DND-41 (cell line): ENCODE results near the gene ABCC3.

ENCODE experiments used
- ATAC-seq: fragments of 200-7000 bp; cut with Tn5 transposase; 3 replicates; pipeline ENCODE4 v1.9.1; 2021; ENCODE audit warnings: low read depth; ENCODE audit not compliant: insufficient read depth
- DNase-seq: peaks from one replicate; pipeline ENCODE4 v3.0.0-alpha.2; 2020
- H2AFZ ChIP-seq: 2 replicates; pipeline ENCODE4 v1.6.0; 2012; ENCODE audit warnings: low read depth, low read length
- H3K27ac ChIP-seq: 2 replicates; pipeline ENCODE4 v1.5.1; 2012; ENCODE audit warnings: low read length, inconsistent platforms
- H3K27me3 ChIP-seq: fragments of 200-600 bp; sonication (generic); 2 replicates; pipeline ENCODE4 v1.6.0; 2012; ENCODE audit warnings: low read length, mild to moderate bottlenecking, inconsistent platforms; ENCODE audit not compliant: insufficient read depth, poor library complexity
- H3K36me3 ChIP-seq: 2 replicates; pipeline ENCODE4 v1.5.1; 2012; ENCODE audit warnings: low read length, inconsistent platforms; ENCODE audit not compliant: insufficient read depth
- H3K4me1 ChIP-seq: 2 replicates; pipeline ENCODE4 v1.5.1; 2012; ENCODE audit warnings: mild to moderate bottlenecking, low read length; ENCODE audit not compliant: insufficient read depth
- H3K4me2 ChIP-seq: 2 replicates; pipeline ENCODE4 v1.6.0; 2012; ENCODE audit warnings: mild to moderate bottlenecking, moderate library complexity, low read length, inconsistent platforms; ENCODE audit not compliant: insufficient read depth
- H3K4me3 ChIP-seq, 2 experiments: fragments of 200-600 bp in 1 of 2; shearing (Covaris generic) in 1 of 2; 2 replicates each; pipeline ENCODE4 v1.5.1; 2012 to 2016; ENCODE audit warnings: inconsistent platforms in 2 of 2, low read length in 2 of 2, mild to moderate bottlenecking in 2 of 2, low read depth in 1 of 2, moderate library complexity in 1 of 2
- H3K79me2 ChIP-seq: 2 replicates; pipeline ENCODE4 v1.6.0; 2012; ENCODE audit warnings: low read length, inconsistent platforms; ENCODE audit not compliant: insufficient read depth
- H3K9ac ChIP-seq: 2 replicates; pipeline ENCODE4 v1.6.0; 2012; ENCODE audit warnings: low read depth, mild to moderate bottlenecking, inconsistent platforms, low read length, moderate library complexity
- H3K9me3 ChIP-seq: 2 replicates; pipeline ENCODE4 v1.5.1; 2012; ENCODE audit warnings: low read length, moderate library complexity, mild to moderate bottlenecking, inconsistent platforms; ENCODE audit not compliant: insufficient read depth, severe bottlenecking
- H4K20me1 ChIP-seq: 2 replicates; pipeline ENCODE4 v1.6.0; 2012; ENCODE audit warnings: low read length; ENCODE audit not compliant: insufficient read depth
- EZH2 ChIP-seq: IDR thresholded peaks from 3 replicates; pipeline ENCODE4 v1.6.1; 2012; ENCODE audit warnings: borderline replicate concordance, low read depth, mild to moderate bottlenecking, moderate library complexity, low read length, inconsistent platforms; ENCODE audit not compliant: severe bottlenecking
- TF ChIP-seq, protein P1 (sequence below): IDR thresholded peaks from 2 replicates; pipeline ENCODE4 v1.5.1; 2012; ENCODE audit warnings: borderline replicate concordance, low read length, moderate library complexity, mild to moderate bottlenecking; ENCODE audit not compliant: poor library complexity, severe bottlenecking; ENCODE audit errors: extremely low read depth

The ABCC3 gene

DNA sequence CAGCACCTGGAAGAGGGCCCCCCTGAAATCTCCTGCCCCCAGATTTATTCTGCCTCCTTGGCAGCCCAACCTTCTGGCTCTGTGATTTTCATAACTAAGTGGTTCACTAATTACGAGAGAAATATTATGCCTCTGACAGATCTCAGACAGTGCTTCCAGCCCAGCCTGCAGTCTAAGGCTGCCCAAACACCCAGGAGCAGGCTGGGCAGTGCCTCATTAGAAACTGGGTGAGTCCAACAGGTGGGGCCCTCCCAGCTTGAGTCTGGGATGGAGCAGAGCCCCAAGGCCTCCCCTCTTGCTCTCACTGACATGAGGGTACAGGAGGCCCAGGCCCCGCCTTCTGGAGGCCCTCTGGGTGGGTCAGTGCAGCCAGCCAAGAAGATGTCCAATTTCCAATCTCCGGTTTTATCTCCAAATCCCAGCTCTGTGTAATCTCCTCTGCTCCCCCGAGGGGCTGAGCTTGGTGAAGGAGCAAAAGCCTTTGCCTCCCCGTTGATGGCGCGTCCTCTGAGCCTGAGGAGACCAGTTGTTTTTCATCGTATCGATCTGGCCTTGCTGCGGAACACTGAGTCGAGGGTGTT lies 20.1 kb upstream of the ABCC3 start:
- Histone ChIP-seq H4K20me1 (0 out of 2 replicates have a peak, but pooled peaks cover 8% of the 10 kb centered on the region), H2AFZ (no peak overlapping the region), H3K36me3 (no peaks in the 10 kb centered on the region), H3K4me2 (no peak overlapping the region), H3K4me1 (no peaks in the 10 kb centered on the region), H3K79me2 (no peaks in the 10 kb centered on the region), H3K9me3 (no peaks in the 10 kb centered on the region), H3K27ac (no peak overlapping the region), H3K4me3 (no peak overlapping the region), H3K27me3 (peaks cover 10% of the 10 kb centered on the region), H3K9ac (no peak overlapping the region)
- TF ChIP-seq EZH2: no peak
- TF ChIP-seq, protein P1, sequence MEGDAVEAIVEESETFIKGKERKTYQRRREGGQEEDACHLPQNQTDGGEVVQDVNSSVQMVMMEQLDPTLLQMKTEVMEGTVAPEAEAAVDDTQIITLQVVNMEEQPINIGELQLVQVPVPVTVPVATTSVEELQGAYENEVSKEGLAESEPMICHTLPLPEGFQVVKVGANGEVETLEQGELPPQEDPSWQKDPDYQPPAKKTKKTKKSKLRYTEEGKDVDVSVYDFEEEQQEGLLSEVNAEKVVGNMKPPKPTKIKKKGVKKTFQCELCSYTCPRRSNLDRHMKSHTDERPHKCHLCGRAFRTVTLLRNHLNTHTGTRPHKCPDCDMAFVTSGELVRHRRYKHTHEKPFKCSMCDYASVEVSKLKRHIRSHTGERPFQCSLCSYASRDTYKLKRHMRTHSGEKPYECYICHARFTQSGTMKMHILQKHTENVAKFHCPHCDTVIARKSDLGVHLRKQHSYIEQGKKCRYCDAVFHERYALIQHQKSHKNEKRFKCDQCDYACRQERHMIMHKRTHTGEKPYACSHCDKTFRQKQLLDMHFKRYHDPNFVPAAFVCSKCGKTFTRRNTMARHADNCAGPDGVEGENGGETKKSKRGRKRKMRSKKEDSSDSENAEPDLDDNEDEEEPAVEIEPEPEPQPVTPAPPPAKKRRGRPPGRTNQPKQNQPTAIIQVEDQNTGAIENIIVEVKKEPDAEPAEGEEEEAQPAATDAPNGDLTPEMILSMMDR: no peak
- no peak for ATAC-seq
- DNase-seq: no peak

DNA sequence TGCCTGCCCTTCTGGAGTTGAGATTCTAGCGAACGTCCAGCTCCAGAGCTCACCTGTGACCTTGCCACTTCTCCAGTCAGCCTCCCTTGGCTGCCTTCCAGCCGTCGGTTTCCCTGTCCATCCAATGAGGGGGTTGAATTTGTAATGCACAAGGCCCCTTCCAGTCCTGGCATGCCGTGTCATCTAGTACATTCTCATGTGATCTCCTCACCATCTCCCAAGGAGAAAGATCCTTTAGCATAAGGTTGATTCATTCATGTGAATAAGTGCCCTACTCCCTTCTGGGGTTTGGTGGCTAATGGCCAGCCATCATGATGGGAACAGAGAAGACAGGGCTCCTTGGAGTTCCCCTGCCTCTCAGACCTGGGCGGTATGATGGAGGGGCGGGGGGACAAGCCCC lies 18.9 kb upstream of the ABCC3 start:
- ATAC-seq: no peak
- peaks cover 10% of the 10 kb centered on the region for H3K27me3 ChIP-seq
- no peak for DNase-seq

DNA sequence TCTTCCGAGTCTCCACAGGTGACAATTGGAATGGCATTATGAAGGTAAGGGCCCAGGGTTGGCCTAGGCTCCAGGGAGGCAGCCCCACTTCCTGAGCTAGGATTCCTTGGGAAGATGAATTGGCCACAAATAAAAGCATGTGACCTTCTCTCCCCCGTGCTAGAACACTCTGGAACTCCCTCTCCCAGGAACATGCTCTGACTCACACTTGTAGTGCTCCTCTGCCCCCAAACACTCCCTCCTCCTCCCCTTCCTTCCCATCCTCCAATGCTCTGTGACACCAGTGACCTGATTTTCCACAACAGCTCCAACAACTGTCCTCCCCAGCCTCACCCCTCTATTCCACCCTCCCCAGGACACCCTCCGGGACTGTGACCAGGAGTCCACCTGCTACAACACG lies 16.4 kb upstream of the ABCC3 start:
- Histone ChIP-seq H3K36me3 (no peaks in the 10 kb centered on the region), H3K27ac (no peak overlapping the region), H4K20me1 (peaks cover 7% of the 10 kb centered on the region; the same call in 1 of the 2 replicates), H3K9ac (no peak overlapping the region), H3K27me3 (no peaks in the 10 kb centered on the region), H3K4me2 (no peak overlapping the region), H2AFZ (no peak overlapping the region), H3K9me3 (no peaks in the 10 kb centered on the region), H3K4me1 (no peaks in the 10 kb centered on the region), H3K4me3 (no peak overlapping the region), H3K79me2 (no peaks in the 10 kb centered on the region)
- TF ChIP-seq, protein P1: no peak
- TF ChIP-seq EZH2: no peak
- ATAC-seq (no peak), DNase-seq (no peak)

More for the DNA sequence above, 18.9 kb upstream of the ABCC3 start:
- Histone ChIP-seq H4K20me1 (peaks cover 11% of the 10 kb centered on the region; the same call in 1 of the 2 replicates), H3K4me3 (no peak overlapping the region), H3K36me3 (no peaks in the 10 kb centered on the region), H3K79me2 (no peaks in the 10 kb centered on the region), H3K9ac (no peak overlapping the region), H3K9me3 (no peaks in the 10 kb centered on the region), H3K4me1 (no peaks in the 10 kb centered on the region), H3K4me2 (no peak overlapping the region), H3K27ac (no peak overlapping the region), H2AFZ (no peak overlapping the region)
- TF ChIP-seq, protein P1: no peak
- TF ChIP-seq EZH2: no peak

DNA sequence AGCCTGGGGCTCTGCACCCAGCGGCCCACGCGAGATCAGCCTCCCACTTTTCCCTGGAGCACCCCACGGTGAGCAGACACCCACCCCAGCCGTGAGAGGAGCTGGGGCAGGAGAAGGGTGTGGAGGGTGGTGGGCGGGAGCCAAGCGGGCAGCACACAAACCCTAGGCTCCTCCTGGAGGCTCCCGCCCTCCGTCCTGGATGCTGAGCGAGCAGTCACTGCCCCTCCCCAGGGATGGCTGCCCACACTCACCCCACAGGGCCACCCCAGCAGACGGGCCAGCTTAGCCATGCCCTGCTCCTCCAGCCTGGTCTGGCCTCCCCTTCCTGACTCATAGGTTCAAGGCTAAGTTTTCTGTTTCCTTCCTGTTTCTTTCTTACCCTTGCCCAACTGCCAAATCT lies 15.7 kb upstream of the ABCC3 start:
- no peak overlapping the region for H3K4me3 ChIP-seq
- TF ChIP-seq, protein P1: no peak
- no peak for TF ChIP-seq EZH2
- no peak for DNase-seq
- no peaks in the 10 kb centered on the region for H3K4me1 ChIP-seq
- H2AFZ ChIP-seq: no peak overlapping the region
- no peak for ATAC-seq
- no peak overlapping the region for H3K9ac ChIP-seq
- no peaks in the 10 kb centered on the region for H3K27me3 ChIP-seq
- H4K20me1 ChIP-seq: peaks cover 7% of the 10 kb centered on the region; the same call in 1 of the 2 replicates
- H3K4me2 ChIP-seq: no peak overlapping the region
- no peak overlapping the region for H3K27ac ChIP-seq
- no peaks in the 10 kb centered on the region for H3K9me3 ChIP-seq
- no peaks in the 10 kb centered on the region for H3K79me2 ChIP-seq
- no peaks in the 10 kb centered on the region for H3K36me3 ChIP-seq
